GM12892 (cell line): Measurements from ENCODE around the gene EMILIN2.

Source experiments
- POLR2A ChIP-seq: IDR thresholded peaks from 2 replicates; pipeline ENCODE4 v1.6.1; 2011; ENCODE audit warnings: low read depth, low read length, control low read depth
- POLR2AphosphoS5 ChIP-seq: IDR thresholded peaks from 2 replicates; pipeline ENCODE4 v1.6.1; 2011; ENCODE audit warnings: low read depth, low read length, control low read depth

GRCh38 chr18:2823966-2824365, 22.8 kb upstream of the EMILIN2 start:
- TF ChIP-seq POLR2A = no peak
- no peak for TF ChIP-seq POLR2AphosphoS5
